HCT116 (cell line): Measurements from ENCODE around the gene TMEM200C. TPM values are rescaled to one million over a fixed set of nuclear protein-coding genes. Genes with fewer than 3 reads are reported as not detected.

ENCODE experiments used
- ATAC-seq: fragments of 200-7000 bp; cut with Tn5 transposase; 2 replicates; pipeline ENCODE4 v1.9.1; 2020; ENCODE audit warnings: mild to moderate bottlenecking, moderate library complexity
- BruUV-seq: library from RNA; stranded (reverse); fragments of 400-500 nt; replicated peaks from 2 replicates; lab custom pipeline; 2021; lab: Mats Ljungman, UMichigan
- CTCF ChIA-PET: fragments of 300-600 bp; sonication (Branson Sonifier 250); formaldehyde crosslinking; loops from one replicate; lab custom pipeline; 2021; ENCODE audit warnings: antibody characterized with exemption; lab: Charles Lee
- POLR2A ChIA-PET: fragments of 300-600, 350-600 bp; sonication (Branson Sonifier 250); formaldehyde crosslinking; loops from one replicate; lab custom pipeline; 2021; ENCODE audit warnings: antibody characterized with exemption; lab: Charles Lee
- RAD21 ChIA-PET, 2 experiments: fragments of 300-600 bp; sonication (Branson Sonifier 250); formaldehyde crosslinking; loops; one replicate each; lab custom pipeline; 2023; ENCODE audit warnings: low total read pairs in 2 of 2; ENCODE audit not compliant: uncharacterized antibody in 2 of 2, unreplicated experiment in 2 of 2, low non-redundant PET in 1 of 2; lab: Charles Lee
- DNase-seq: peaks from one replicate; pipeline ENCODE4 v3.0.0-alpha.2; 2010; ENCODE audit warnings: low read depth, low spot score
- H2AFZ ChIP-seq: fragments of 200-600 bp; shearing (Covaris generic), sonication (generic); 2 replicates; pipeline ENCODE4 v1.6.1; 2017; ENCODE audit warnings: low read depth, mixed run types, mixed read lengths, antibody characterized with exemption, low read length; ENCODE audit not compliant: poor library complexity, severe bottlenecking
- H3K27ac ChIP-seq: 2 replicates; pipeline ENCODE4 v1.5.1; 2012; ENCODE audit warnings: low read depth, low read length
- H3K27me3 ChIP-seq: fragments of 200-600 bp; sonication (generic); 2 replicates; pipeline ENCODE4 v1.6.1; 2016; ENCODE audit warnings: mixed run types, low read length, mixed read lengths; ENCODE audit not compliant: insufficient read depth
- H3K36me3 ChIP-seq, 2 experiments: fragments of 200-500 bp in 1 of 2; fragments of 200-600 bp in 1 of 2; sonication (Bioruptor generic) in 1 of 2; sonication (generic) in 1 of 2; 2 replicates each; pipeline versions ENCODE4 v1.5.1 to v1.6.1; 2014 to 2016; ENCODE audit warnings: low read length in 2 of 2, inconsistent platforms in 1 of 2, mixed read lengths in 1 of 2, mixed run types in 1 of 2; ENCODE audit not compliant: insufficient read depth in 2 of 2, control insufficient read depth in 1 of 2
- H3K4me1 ChIP-seq, 2 experiments: fragments of 200-600 bp in 1 of 2; sonication (generic) in 1 of 2; 2 replicates each; pipeline versions ENCODE4 v1.5.1 to v1.6.1; 2012 to 2017; ENCODE audit warnings: low read length in 2 of 2, inconsistent platforms in 1 of 2, mild to moderate bottlenecking in 1 of 2, mixed read lengths in 1 of 2, mixed run types in 1 of 2, moderate library complexity in 1 of 2; ENCODE audit not compliant: insufficient read depth in 2 of 2, control insufficient read depth in 1 of 2
- H3K4me2 ChIP-seq: fragments of 200-600 bp; sonication (generic); 2 replicates; pipeline ENCODE4 v1.6.1; 2017; ENCODE audit warnings: mixed run types, low read length, mixed read lengths
- H3K4me3 ChIP-seq, 2 experiments: fragments of 200-600 bp in 1 of 2; sonication (generic) in 1 of 2; replicated peaks in 1 of 2; 2 replicates each; pipeline ENCODE4 v1.5.1; 2011 to 2016; ENCODE audit warnings: low read length in 2 of 2, control low read depth in 1 of 2, low read depth in 1 of 2, mild to moderate bottlenecking in 1 of 2, mixed read lengths in 1 of 2, mixed run types in 1 of 2
- H3K79me2 ChIP-seq: fragments of 200-600 bp; sonication (generic); 2 replicates; pipeline ENCODE4 v1.6.1; 2017; ENCODE audit warnings: mild to moderate bottlenecking, mixed run types, low read length, moderate library complexity, mixed read lengths; ENCODE audit not compliant: insufficient read depth
- H3K9ac ChIP-seq: fragments of 200-600 bp; sonication (generic); 2 replicates; pipeline ENCODE4 v1.6.1; 2016; ENCODE audit warnings: low read length, mixed read lengths
- H3K9me2 ChIP-seq: fragments of 200-600 bp; sonication (generic), shearing (Covaris generic); 2 replicates; pipeline ENCODE4 v1.6.1; 2017; ENCODE audit warnings: mixed run types, mild to moderate bottlenecking, moderate library complexity; ENCODE audit not compliant: insufficient read depth
- H3K9me3 ChIP-seq, 2 experiments: fragments of 200-500 bp in 1 of 2; fragments of 200-600 bp in 1 of 2; sonication (Bioruptor generic) in 1 of 2; sonication (generic) in 1 of 2; 2 replicates each; pipeline ENCODE4 v1.6.1; 2014 to 2017; ENCODE audit warnings: low read length in 2 of 2, mixed read lengths in 2 of 2, inconsistent platforms in 1 of 2, low read depth in 1 of 2, mild to moderate bottlenecking in 1 of 2, mixed run types in 1 of 2, moderate library complexity in 1 of 2; ENCODE audit not compliant: control insufficient read depth in 1 of 2, insufficient read depth in 1 of 2
- H4K20me1 ChIP-seq: fragments of 200-600 bp; sonication (generic), shearing (Covaris generic); 2 replicates; pipeline ENCODE4 v1.6.1; 2017; ENCODE audit warnings: mixed run types, mild to moderate bottlenecking, moderate library complexity; ENCODE audit not compliant: insufficient read depth
- ATF3 ChIP-seq: IDR thresholded peaks from 2 replicates; pipeline ENCODE4 v1.6.1; 2012
- CBX3 ChIP-seq: IDR thresholded peaks from 2 replicates; pipeline ENCODE4 v1.6.1; 2012; ENCODE audit warnings: low read depth
- CEBPB ChIP-seq: IDR thresholded peaks from 2 replicates; pipeline ENCODE4 v1.6.1; 2012; ENCODE audit warnings: low read depth
- CTCF ChIP-seq, 3 experiments: fragments of 200-600 bp in 1 of 3; sonication (generic) in 1 of 3; IDR thresholded peaks in 2 of 3; conservative IDR thresholded peaks in 1 of 3; 2 replicates each; pipeline ENCODE4 v1.5.1; 2012 to 2017; ENCODE audit warnings: low read depth in 2 of 3, low read length in 2 of 3, antibody characterized with exemption in 1 of 3, borderline replicate concordance in 1 of 3, control low read depth in 1 of 3, mild to moderate bottlenecking in 1 of 3, mixed read lengths in 1 of 3, mixed run types in 1 of 3, moderate library complexity in 1 of 3; ENCODE audit not compliant: insufficient read depth in 1 of 3
- EGR1 ChIP-seq: IDR thresholded peaks from 2 replicates; pipeline ENCODE4 v1.6.1; 2012; ENCODE audit warnings: low read depth
- EZH2 ChIP-seq: fragments of 200-600 bp; sonication (generic); IDR thresholded peaks from 2 replicates; pipeline ENCODE4 v1.6.1; 2017; ENCODE audit warnings: antibody characterized with exemption, mixed run types
- EZH2phosphoT487 ChIP-seq: fragments of 200-600 bp; IDR thresholded peaks from 2 replicates; pipeline ENCODE4 v1.6.1; 2018; ENCODE audit warnings: antibody characterized with exemption, borderline replicate concordance
- FOSL1 ChIP-seq: IDR thresholded peaks from 2 replicates; pipeline ENCODE4 v1.6.1; 2012; ENCODE audit warnings: low read depth
- JUND ChIP-seq: IDR thresholded peaks from 2 replicates; pipeline ENCODE4 v1.6.1; 2012
- MAX ChIP-seq: IDR thresholded peaks from 2 replicates; pipeline ENCODE4 v1.6.1; 2012
- POLR2A ChIP-seq: IDR thresholded peaks from 2 replicates; pipeline ENCODE4 v1.7.0; 2011; ENCODE audit warnings: borderline replicate concordance; ENCODE audit not compliant: insufficient read depth, insufficient read length; ENCODE audit errors: extremely low read depth
- POLR2AphosphoS5 ChIP-seq: IDR thresholded peaks from 2 replicates; pipeline ENCODE4 v1.6.1; 2011; ENCODE audit warnings: mild to moderate bottlenecking, low read depth, low read length, moderate library complexity
- RAD21 ChIP-seq: IDR thresholded peaks from 2 replicates; pipeline ENCODE4 v1.6.1; 2012; ENCODE audit warnings: low read depth, mild to moderate bottlenecking
- REST ChIP-seq: IDR thresholded peaks from 2 replicates; pipeline ENCODE4 v1.6.1; 2012; ENCODE audit warnings: low read depth
- SIN3A ChIP-seq: IDR thresholded peaks from 2 replicates; pipeline ENCODE4 v1.6.1; 2012; ENCODE audit warnings: low read depth
- SP1 ChIP-seq: IDR thresholded peaks from 2 replicates; pipeline ENCODE4 v1.6.1; 2012; ENCODE audit warnings: low read depth
- SRF ChIP-seq: IDR thresholded peaks from 2 replicates; pipeline ENCODE4 v1.6.1; 2012; ENCODE audit warnings: low read depth
- TCF7L2 ChIP-seq: IDR thresholded peaks from 2 replicates; pipeline ENCODE4 v1.7.0; 2011; ENCODE audit warnings: borderline replicate concordance, inconsistent platforms; ENCODE audit not compliant: insufficient read depth, insufficient read length; ENCODE audit errors: extremely low read depth
- YY1 ChIP-seq: IDR thresholded peaks from 2 replicates; pipeline ENCODE4 v1.6.1; 2011; ENCODE audit warnings: low read length, low read depth, moderate library complexity, mild to moderate bottlenecking; ENCODE audit not compliant: insufficient replicate concordance; ENCODE audit errors: extremely low read depth
- ZFX ChIP-seq: fragments of 450-650 bp; IDR thresholded peaks from 2 replicates; pipeline ENCODE4 v1.6.1; 2017
- intact Hi-C: fragments of 100-400 bp; cut with micrococcal nuclease; formaldehyde crosslinking; loops from 2 replicates; pipeline ENCODE4 v1.10.0; 2022
- total RNA-seq: library from RNA; stranded (reverse); gene quantifications from one replicate; pipeline ENCODE4 v1.2.1, GENCODE V29; 2021; ENCODE audit not compliant: unreplicated experiment

Gene TMEM200C
- total RNA-seq, 1 experiment from 2014 or later, result not detected

- CTCF ChIA-PET, result no interaction called here
- Histone ChIP-seq H3K4me1 (no peaks in the 10 kb centered on the region), H3K4me2 (no peak overlapping the region), H2AFZ (no peak overlapping the region), H3K27me3 (no peaks in the 10 kb centered on the region), H4K20me1 (no peaks in the 10 kb centered on the region), H3K4me3 (no peak overlapping the region), H3K27ac (no peak overlapping the region), H3K9me3 (peaks cover 7 to 46% of the 10 kb centered on the region in 2 experiments; a peak in 2 of 4 replicates), H3K36me3 (no peaks in the 10 kb centered on the region), H3K9me2 (no peaks in the 10 kb centered on the region), H3K9ac (no peak overlapping the region), H3K79me2 (no peaks in the 10 kb centered on the region)
- TF ChIP-seq SRF (no peak), ZFX (no peak), POLR2A (no peak), RAD21 (no peak), EGR1 (no peak), CEBPB (no peak), REST (no peak), EZH2 (no peak), JUND (no peak), CTCF (IDR thresholded peaks at IDR 0.05 in 2 of 3, conservative IDR thresholded peaks at IDR 0.05 in 1 of 3; ENCODE audit: borderline replicate concordance in 1 of 3, insufficient read depth in 1 of 3, low read depth in 2 of 3, low read length in 2 of 3) (no peak), ATF3 (no peak), EZH2phosphoT487 (no peak), CBX3 (no peak), SP1 (no peak), MAX (no peak), SIN3A (no peak), POLR2AphosphoS5 (no peak), YY1 (no peak), FOSL1 (no peak), TCF7L2 (no peak)
- intact Hi-C loops, result no loop called here
- RAD21 ChIA-PET, result no interaction called here
- POLR2A ChIA-PET, result no interaction called here
- ATAC-seq, result no peak
- no TSS peak for BruUV-seq
- no peak for DNase-seq
These were observed 55.3 kb downstream of the TMEM200C start for GRCh38 chr18:5840025-5840424.
